HepG2 (cell line): ENCODE results near the gene PRKAR1B. TPM values are rescaled to one million over a fixed set of nuclear protein-coding genes. Genes with fewer than 3 reads are reported as not detected.

ENCODE experiments used
- BCLAF1 ChIP-seq: fragments of 450-650 bp; IDR thresholded peaks from 2 replicates; pipeline ENCODE4 v1.6.1; 2017; ENCODE audit warnings: mild to moderate bottlenecking
- CBX2 ChIP-seq, 2 experiments: fragments of 200-600 bp in 1 of 2; sonication (generic); formaldehyde crosslinking in 1 of 2; IDR thresholded peaks; 2 replicates each; pipeline versions ENCODE4 v1.7.0 to v1.8.1; 2018 to 2022; ENCODE audit warnings: low read depth in 2 of 2, low read length in 1 of 2, mild to moderate bottlenecking in 1 of 2, missing genetic modification reagents in 1 of 2
- KLF12 ChIP-seq: sonication (generic); formaldehyde crosslinking; IDR thresholded peaks from 2 replicates; pipeline ENCODE4 v1.4.0; 2020; ENCODE audit warnings: missing genetic modification reagents, borderline replicate concordance
- ONECUT2 ChIP-seq: sonication (generic); formaldehyde crosslinking; IDR thresholded peaks from 2 replicates; pipeline ENCODE4 v1.4.0; 2020; ENCODE audit warnings: missing genetic modification reagents
- POLR2A ChIP-seq, 2 experiments: IDR thresholded peaks; 2 replicates each; pipeline ENCODE4 v1.6.1; 2011; ENCODE audit warnings: low read depth in 2 of 2, low read length in 2 of 2, mild to moderate bottlenecking in 1 of 2, moderate library complexity in 1 of 2; ENCODE audit not compliant: insufficient read depth in 1 of 2
- SMARCE1 ChIP-seq: fragments of 450-650 bp; IDR thresholded peaks from 2 replicates; pipeline ENCODE4 v1.6.1; 2017; ENCODE audit warnings: borderline replicate concordance
- TFE3 ChIP-seq: IDR thresholded peaks from 2 replicates; pipeline ENCODE4 v1.6.1; 2016
- UBTF ChIP-seq: sonication (generic); formaldehyde crosslinking; IDR thresholded peaks from 2 replicates; pipeline ENCODE4 v1.4.0; 2020; ENCODE audit warnings: mild to moderate bottlenecking, missing genetic modification reagents
- USF2 ChIP-seq, 2 experiments: sonication (generic) in 1 of 2; formaldehyde crosslinking in 1 of 2; IDR thresholded peaks; 2 replicates each; pipeline versions ENCODE4 v1.5.1 to v1.6.1; 2011 to 2020; ENCODE audit warnings: borderline replicate concordance in 1 of 2, low read depth in 1 of 2, low read length in 1 of 2, mild to moderate bottlenecking in 1 of 2, missing genetic modification reagents in 1 of 2, moderate library complexity in 1 of 2
- ZBTB49 ChIP-seq: sonication (generic); formaldehyde crosslinking; IDR thresholded peaks from 2 replicates; pipeline ENCODE4 v1.4.0; 2020; ENCODE audit warnings: missing genetic modification reagents, borderline replicate concordance
- ZBTB7B ChIP-seq: sonication (generic); formaldehyde crosslinking; IDR thresholded peaks from 2 replicates; pipeline ENCODE4 v1.4.0; 2020; ENCODE audit warnings: missing genetic modification reagents
- ZEB1 ChIP-seq: IDR thresholded peaks from 2 replicates; pipeline ENCODE4 v1.6.1; 2012; ENCODE audit warnings: mild to moderate bottlenecking, low read depth, inconsistent platforms; ENCODE audit not compliant: insufficient replicate concordance
- ZMAT5 ChIP-seq: sonication (generic); formaldehyde crosslinking; IDR thresholded peaks from 2 replicates; pipeline ENCODE4 v1.5.0; 2020; ENCODE audit warnings: mild to moderate bottlenecking, low read depth, missing genetic modification reagents, borderline replicate concordance
- ZNF143 ChIP-seq: sonication (generic); formaldehyde crosslinking; IDR thresholded peaks from 2 replicates; pipeline ENCODE4 v1.4.0; 2020; ENCODE audit warnings: missing genetic modification reagents
- ZNF510 ChIP-seq: sonication (generic); formaldehyde crosslinking; IDR thresholded peaks from 2 replicates; pipeline ENCODE4 v1.4.0; 2020; ENCODE audit warnings: low read depth, mild to moderate bottlenecking, missing genetic modification reagents
- ZNF768 ChIP-seq: sonication (generic); formaldehyde crosslinking; IDR thresholded peaks from 2 replicates; pipeline ENCODE4 v1.4.0; 2020; ENCODE audit warnings: missing genetic modification reagents
- polyA plus RNA-seq, 8 experiments: library from polyadenylated mRNA; depleted of rRNA in 3 of 8; stranded (reverse) in 7 of 8; unstranded in 1 of 8; fragments of >200 nt; fragmentation: Illumina TruSeq in 4 of 8; extraction: Trizol in 4 of 8; gene quantifications; 2 replicates each; pipeline versions ENCODE4 v1.2.1 to v1.2.3, GENCODE V29; 2011 to 2016; ENCODE audit warnings: low read depth in 4 of 8, missing spikeins in 1 of 8, mixed read lengths in 1 of 8; ENCODE audit not compliant: insufficient read depth in 1 of 8
- total RNA-seq, 5 experiments: library from RNA; depleted of rRNA; stranded (reverse); fragments of >200 nt; fragmentation: Illumina TruSeq; extraction: Trizol; gene quantifications; 2 replicates each; pipeline ENCODE4 v1.2.3, GENCODE V29; 2016; ENCODE audit warnings: low read depth in 1 of 5

The PRKAR1B gene
- total and polyA plus RNA-seq, 2 of the 13 experiments (the other 11 are each of a cell fraction or from before 2014, with no cell fraction given): 7.9 to 28.2 TPM

- no peak for TF ChIP-seq ZEB1
- TF ChIP-seq POLR2A (IDR thresholded peaks at IDR 0.05; ENCODE audit: insufficient read depth in 1 of 2, low read depth in 2 of 2, low read length in 2 of 2): no peak
- TF ChIP-seq BCLAF1: no peak
- TF ChIP-seq ZBTB7B (CRISPR knock-in tag): no peak
- TF ChIP-seq TFE3: no peak
- TF ChIP-seq USF2 (IDR thresholded peaks at IDR 0.05; ENCODE audit: low read depth, low read length): no peak
- no peak for TF ChIP-seq USF2 (CRISPR knock-in tag; IDR thresholded peaks at IDR 0.05; ENCODE audit: borderline replicate concordance)
- TF ChIP-seq CBX2 (IDR thresholded peaks at IDR 0.05; ENCODE audit: low read depth, low read length): no peak
- no peak for TF ChIP-seq CBX2 (CRISPR knock-in tag; IDR thresholded peaks at IDR 0.05; ENCODE audit: low read depth)
- TF ChIP-seq ZMAT5 (CRISPR knock-in tag): no peak
- no peak for TF ChIP-seq ZNF510 (CRISPR knock-in tag)
- no peak for TF ChIP-seq SMARCE1
- TF ChIP-seq KLF12: no peak
- no peak for TF ChIP-seq ONECUT2 (CRISPR knock-in tag)
- TF ChIP-seq ZNF768: no peak
- TF ChIP-seq ZBTB49 (CRISPR knock-in tag): no peak
- TF ChIP-seq ZNF143 (CRISPR knock-in tag): no peak
- TF ChIP-seq UBTF (CRISPR knock-in tag): no peak
These were observed 108.3 kb downstream of the PRKAR1B start (continued) for GRCh38 chr7:618539-619367.
